Stimulated activated CD4-positive, alpha-beta T cell treated with anti-CD3 and anti-CD28 coated beads, Interleukin-2, amount 100 ng/mL, for 4 hours (primary cell): ENCODE measurements around the gene KIAA0232.

ENCODE experiments used
- DNase-seq: peaks from one replicate; pipeline ENCODE4 v3.0.0-alpha.2; 2020; ENCODE audit warnings: low read depth

The KIAA0232 gene

DNA sequence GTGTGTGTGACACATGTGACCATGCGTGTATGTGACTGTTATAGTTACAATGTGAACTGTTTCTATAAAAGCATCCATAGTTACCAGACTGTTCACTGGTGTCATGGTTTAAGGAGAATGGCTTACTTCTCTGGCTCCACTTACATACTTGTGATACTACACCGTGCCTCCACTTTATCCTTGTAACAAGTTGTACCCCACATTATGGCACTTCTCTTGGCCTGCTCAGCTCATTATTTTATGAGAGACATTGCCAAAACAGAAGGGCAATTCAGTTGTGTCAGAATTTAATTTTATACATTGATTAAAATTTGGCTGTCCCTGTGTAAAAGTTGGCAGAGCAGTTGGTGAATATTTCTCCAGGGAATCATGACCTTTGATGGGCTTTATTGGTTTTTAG lies 64.7 kb downstream of the KIAA0232 start:
- DNase-seq, result no peak

DNA sequence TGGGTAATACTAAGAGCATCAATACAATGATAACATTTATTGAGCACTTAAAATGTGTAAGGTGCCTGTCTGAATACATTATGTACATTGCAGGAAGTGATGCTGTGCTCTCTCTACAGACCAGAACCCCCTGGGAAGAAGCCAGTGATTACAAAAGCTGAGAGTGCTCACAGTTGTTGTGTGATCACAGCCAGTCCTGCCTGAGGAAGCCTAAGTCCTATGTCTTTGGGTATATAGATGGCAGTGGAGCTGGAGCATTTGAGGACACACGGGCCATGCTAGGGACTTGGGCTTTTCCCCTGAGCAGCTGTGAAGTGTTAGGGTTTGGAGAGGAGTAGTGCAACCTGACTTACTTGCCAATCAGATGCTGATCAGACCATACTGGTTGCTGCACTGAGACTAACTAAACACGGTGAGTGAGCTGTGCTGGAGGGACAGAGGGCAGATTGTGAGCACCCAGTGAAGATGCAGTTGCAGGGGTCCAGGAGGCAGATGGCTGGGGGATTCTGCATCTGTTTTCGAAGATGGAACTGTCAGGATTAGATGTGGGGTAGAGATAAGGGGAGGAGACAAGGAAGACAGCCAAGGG lies 66.3 kb downstream of the KIAA0232 start:
- DNase-seq, result no peak

DNA sequence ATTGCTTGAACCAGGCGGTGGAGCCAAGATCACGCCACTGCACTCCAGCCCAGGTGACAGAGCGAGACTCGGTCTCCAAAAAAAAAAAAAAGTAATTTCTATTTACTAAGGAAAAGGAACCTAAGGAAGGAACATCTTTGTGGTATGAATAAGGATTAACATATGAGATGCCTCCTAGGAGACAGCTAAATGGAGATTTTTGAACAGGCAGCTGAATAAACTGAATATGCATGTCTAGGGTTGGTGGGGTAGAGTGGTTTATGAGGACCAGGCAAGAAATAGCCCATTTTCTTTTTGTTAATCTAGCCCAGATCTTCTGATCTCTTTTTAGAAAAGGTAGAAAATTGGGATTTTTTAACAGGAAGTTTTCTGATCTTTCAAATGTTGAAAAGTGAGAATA lies 67.2 kb downstream of the KIAA0232 start:
- DNase-seq, result no peak

DNA sequence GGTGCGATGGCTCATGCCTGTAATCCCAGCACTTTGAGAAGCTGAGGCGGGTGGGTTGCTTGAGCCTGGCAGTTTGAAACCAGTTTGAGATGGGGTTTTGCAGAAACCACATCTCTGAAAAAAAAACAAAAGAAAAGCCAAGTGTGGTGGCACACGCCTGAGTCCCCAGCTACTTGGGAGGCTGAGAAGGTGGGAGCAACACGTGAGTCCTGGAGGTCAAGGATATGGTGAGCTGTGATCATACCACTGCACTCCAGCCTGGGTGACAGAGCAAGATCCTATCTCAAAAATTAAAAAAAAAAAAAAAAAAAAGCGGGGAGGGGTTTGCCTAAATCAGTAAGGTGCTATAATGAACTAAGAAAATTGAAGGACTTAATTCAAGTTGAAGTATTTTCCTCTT lies 68.9 kb downstream of the KIAA0232 start:
- DNase-seq, result no peak

DNA sequence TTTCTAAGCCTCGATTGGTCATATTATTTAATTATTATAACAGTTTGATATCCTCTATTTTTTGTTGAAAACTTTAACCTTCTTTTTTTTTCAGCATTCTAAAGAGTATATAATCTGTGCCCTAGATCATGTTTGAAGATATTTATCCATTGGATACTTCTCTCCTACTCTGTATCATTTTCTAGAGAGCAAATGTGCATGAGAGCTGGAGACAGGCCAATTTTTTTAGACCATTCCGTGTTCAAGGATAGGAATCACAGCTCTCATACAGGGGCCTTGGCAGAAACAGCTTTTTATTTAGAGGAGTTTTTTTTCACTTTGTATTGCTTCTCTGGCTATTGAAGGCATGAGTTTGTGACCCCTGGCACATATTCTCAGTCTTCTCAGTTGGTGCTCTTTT lies 69.4 kb downstream of the KIAA0232 start:
- no peak for DNase-seq

DNA sequence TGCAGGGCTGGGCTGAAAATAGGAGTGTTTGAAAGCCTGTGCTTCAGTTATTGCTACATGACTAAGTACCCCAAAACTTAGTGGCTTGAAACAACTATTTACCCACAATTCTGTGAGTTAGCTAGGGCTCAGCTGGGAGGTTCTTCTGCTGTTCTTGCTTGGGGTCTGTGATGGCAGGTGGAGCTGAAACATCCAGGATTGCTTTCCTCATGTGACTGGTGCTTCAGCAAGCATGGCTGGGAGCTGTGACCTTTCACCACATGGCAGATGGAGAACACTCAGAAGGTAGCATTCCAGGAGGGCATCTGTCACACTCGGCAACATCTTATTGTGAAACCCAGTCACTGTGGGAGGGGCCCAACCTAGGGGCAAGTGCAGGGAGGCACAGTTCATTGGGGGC lies 70.1 kb downstream of the KIAA0232 start:
- DNase-seq, result no peak

DNA sequence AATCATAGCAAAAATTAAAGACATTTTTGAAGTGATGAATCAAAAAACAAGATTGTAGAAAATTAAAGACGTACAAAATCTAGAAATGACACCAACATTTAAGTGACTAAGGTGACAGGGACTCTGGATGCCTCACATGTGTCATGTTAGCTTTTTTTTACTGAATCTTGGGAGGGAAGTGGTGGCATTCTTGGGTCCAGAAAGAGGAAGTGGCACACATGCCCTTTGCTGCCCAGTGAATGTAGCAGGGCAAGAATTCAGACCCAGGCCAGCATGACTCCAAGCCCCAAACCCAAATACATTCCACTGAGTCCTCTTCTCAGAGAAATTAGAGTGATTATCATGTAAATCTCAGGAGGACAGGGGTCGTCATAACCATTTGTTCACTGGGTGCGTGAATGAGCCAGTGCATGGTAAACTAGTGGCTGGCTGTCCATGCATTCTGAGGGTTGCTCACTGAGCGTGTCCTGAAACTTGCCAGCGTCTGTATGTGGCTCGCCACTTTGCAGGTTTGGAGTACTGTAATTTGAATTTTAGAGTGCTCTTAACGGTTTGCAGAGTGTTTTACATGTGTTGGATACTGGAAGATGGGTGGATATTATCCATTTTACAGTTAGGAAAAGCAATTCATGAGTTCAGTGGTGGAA lies 71.7 kb downstream of the KIAA0232 start:
- no peak for DNase-seq

DNA sequence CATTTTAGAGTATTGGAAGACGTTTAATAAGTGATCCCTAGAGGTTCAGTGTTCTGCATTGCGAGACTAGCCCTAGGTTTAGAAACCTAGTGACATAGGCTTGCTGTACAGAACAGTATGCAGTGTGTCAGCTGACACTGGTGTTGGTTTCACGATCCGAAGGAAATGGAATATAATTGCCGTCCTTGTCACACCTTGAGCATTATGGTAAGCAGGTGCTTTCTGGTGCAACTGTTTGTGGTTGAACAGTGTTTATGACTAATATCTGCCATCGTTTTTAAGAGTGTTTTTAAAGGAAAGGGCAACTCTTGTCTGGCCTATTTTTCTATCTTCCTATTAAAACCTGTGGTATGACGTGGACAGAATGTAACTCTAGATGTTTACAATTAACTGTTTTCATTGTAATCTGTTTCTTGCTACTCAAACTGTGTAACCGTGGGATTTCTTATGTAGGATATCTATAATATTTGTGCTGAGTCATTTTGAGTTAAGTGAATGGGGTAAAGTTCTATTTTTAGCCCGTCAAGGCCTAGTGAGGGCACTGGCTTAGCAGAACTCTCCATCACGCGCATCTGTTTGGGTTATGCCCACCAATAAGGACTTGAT lies 73.3 kb downstream of the KIAA0232 start:
- peak; percentile 14 for DNase-seq

DNA sequence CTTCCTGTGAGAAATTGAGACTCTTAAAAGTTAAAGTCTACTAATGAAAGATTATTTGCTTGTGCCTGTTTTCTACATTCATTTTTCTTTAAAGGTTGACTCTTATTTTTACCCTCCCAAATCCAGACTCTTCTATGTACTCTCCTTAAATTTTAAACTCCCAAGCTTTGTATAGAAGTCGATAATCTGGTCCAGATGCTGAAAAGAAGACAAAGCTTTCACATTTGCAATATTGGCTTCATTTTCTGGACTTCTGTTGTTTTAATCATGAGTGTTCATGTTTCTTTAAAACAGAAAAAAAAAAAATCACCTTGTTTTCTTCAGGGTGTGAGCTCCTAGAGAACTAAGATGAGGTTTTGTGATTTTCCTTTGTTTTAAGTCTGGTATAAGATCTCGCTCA lies 73.9 kb downstream of the KIAA0232 start:
- DNase-seq, result no peak

DNA sequence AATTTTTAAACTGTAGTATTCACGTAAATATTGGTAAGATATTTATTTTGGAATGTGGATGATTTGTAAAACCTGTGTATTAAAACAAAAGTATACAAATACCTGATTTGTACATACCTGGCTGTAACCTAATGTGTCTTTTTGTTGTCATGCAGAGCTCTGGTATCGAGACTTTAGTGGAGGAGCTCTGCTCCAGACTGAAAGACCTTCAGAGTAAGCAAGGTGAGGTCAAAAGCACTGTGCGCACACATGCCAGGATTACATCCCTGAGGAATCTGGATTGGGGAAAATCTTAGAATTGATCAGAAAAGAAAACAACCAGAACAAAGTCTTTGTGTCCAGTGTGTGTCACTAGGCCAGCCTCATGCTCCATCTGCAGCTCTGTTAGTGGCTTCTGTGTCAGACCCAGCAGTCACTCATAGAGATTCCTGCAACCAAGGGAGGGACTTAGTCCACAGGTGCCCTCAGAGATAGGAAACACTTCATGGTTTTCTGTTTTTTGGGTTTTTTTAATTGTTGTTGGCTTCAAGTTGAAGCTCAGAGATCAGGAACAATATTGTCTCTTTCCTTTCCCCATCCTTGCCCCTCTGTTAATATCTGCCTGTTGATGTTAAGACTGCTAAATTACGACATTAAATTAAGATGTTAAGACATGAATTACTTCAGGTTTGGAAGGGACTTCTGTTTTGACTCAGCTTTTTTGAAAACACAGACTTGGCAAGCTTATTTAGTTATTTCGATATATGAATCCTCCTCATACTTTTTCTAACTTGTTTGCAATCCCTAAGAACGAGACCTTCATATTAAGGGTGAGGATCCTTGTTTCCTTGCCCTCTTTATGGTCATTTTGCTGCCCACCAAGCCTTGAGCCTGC lies 74.7 kb downstream of the KIAA0232 start:
- no peak for DNase-seq

DNA sequence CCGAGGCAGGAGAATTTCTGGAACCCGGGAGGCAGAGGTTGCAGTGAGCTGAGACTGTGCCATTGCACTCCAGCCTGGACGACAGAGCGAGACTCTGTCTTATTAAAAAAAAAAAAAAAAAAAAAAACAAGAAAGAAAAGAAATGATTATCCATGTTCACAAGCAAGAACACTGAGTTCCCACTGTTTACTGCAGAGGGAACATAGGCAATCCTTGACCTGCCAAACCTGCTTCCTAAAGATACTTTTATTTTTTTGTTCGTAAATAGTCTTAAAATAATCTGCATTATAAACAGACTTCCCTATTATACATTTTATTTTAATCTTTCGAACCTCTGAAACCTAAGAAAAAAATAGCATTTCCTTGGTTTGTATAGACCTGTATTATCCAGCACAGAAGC lies 76.5 kb downstream of the KIAA0232 start:
- DNase-seq, result no peak

DNA sequence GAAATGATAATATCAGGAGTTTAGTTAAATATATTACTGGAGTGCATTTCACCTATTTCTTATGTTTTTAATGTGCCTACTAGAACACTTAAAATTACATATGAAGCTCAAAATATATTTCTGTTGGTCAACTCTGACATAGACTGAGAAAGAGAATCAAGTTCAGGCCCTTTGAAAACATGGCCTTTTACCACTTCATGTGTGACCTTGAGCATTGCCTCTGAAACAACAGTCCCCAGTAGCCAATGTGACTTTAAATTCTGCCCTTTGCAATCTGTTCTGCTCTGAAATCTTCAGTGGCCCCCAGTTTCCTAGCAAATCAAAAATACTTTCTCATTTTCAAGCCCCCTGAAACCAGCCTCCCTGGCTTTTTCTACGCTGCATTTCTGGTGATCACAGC lies 77.0 kb downstream of the KIAA0232 start:
- no peak for DNase-seq

DNA sequence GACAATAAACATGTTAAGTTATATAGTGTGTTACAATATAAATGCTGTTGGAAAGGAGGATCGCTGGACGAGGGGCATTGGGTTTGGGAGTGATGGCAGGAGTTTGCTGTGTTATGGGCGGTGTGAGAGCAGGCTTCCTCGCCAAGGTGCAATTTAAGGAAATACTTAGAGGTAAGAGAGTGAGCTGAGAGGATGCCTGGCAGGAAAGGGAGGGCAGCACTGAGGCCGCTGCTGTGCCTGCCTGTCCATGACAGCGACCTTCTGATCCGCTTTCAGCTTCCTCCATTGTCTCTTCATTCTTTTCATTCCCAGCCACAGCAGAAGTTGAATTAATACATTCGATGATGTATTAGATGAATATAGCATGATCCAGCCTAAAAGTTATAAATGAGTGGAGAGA lies 85.9 kb downstream of the KIAA0232 start:
- DNase-seq, result no peak

DNA sequence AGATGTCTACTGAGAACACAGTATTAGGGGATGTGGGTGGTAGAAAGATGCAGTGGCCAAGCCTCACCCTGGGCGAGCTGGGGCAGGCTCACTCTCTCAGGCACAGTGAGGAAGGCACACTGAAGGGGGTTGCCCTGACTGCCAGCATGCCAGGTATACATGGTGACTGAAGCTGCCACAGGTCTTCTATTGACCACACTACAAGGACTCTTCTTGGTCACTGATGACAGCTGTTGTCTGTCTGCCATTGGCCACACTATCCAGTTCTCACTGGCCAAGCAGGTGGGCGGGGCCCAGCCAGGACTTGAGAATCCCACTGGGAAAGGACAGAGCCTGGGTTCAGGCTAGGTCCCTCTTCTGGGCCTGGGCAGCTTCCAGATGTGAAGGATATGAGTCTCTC lies 87.4 kb downstream of the KIAA0232 start:
- no peak for DNase-seq

DNA sequence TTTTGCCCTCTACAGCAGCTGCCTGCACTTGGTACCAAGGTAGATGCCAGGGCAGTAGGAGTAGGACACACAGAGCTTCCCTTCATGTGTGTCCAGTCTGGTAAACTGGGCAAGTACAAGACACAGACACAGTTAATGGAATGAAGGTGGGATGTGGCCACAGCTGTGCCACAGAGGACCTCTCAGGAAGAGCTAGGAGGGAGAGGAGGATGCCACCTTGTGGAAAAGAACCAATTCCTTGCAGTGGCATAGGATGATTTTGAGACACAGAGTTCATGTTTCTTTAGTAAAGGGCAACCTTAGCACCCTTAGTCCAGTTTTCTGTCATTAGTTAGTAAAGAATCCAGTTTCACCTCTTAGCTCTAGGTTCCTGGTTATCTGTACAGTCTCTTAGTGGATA lies 90.8 kb downstream of the KIAA0232 start:
- no peak for DNase-seq

DNA sequence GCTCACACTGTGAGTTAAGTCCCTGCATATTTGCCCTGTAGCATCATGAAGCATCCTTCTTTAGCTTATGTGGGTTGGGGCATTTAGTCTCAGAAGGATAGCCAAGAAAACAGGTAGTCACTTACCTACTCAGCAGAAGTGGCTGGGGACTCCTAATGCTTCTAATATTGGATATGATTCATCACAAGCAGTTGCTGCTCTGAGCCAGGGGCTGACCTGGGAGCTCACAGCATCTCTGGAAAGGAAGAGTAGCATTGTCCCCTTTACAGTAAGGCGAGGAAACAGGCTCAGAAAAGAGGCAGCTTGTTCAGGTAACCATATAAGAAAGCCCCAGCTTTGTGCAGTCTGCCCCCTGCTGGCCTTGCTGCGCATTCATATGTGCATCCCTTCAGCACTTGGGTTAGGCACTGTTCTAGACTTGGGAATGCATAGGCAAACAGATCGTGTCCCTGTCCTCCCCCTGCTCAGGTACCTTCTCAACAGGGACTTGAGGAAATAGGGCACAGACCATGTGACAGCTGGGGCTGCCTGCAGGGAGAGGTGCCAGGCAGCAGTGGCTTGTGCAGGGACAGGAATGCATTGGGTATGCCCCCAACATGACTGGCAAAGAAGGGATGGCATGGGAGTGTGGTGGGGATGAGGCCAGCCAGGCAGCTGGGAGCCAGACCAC lies 91.4 kb downstream of the KIAA0232 start:
- DNase-seq, result peak; percentile 74

DNA sequence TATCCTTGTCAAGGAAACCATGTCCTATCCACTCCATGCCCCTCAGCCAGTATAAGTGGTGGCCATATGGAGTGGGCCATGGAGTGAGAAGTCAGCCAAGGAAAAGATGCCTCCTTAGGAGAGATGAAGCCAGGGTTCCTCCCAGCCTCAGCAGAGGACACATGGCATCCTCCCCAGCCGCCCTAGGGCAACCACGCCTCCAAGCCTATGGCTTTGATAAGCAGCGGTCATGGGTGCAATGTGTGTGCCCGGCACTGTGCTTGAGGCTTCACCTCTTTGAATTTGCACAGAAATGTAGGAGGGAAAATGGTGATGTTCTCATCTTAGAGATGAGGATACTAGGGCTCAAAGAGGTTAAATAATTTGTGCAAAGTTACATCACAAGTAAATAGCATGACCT lies 92.5 kb downstream of the KIAA0232 start:
- no peak for DNase-seq

DNA sequence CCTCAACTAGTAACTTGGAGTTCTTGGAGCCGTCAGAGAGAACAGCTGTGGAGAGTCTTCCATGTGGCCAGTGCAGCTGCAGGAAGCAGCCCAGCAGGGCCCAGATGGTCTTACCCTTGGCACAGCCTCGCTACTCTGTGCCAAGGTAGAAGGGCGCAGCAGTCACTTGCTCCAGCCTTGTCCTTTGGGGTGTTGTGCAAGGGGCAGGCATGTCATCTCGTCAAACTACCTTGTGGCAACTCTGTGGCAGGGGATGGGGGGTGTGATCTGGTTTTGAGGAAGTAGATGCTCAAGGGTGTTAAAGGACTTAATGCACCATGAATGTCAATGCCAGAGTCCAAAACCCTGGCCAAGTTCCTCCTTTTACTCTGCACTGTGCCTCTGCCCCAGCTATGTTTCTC lies 92.9 kb downstream of the KIAA0232 start:
- DNase-seq, result no peak

DNA sequence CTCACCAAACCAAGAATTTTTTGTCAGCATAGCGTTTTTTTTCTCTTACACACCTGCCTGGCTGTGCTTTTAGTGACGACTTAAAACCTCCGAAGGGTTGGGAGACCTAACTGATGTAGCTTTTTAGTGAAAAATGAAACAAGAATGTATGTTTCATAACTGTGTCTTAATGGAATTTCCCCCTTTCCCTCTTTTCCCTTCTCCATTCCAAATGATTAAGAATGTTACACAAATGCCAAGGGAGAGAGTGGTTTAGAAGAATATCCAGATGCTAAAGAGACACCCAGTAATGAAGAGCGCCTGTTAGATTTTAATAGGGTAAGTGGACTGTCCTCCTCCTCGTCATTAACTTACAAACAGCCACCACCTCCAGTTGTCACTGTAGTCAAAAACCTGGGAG lies 93.9 kb downstream of the KIAA0232 start:
- DNase-seq, result no peak

DNA sequence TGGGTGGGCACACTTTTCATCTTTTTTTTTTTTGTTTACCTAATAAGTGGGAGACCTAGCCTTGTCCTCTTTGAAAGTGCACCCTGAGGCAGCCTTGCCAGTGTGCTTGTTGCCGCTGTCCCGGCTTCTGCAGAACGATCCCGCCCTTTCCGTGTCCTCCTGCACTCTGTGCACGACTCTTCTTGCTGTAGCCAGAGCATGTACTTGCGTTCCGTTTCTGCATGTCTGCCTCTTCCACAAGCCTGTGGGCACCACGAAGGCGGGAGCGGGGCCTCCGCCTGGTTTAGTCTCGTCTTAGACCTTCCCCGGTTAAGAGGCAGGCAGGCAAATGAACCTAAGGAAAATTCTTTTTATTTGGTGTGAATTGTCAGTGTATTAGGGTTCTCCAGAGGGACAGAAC lies 94.5 kb downstream of the KIAA0232 start:
- no peak for DNase-seq

DNA sequence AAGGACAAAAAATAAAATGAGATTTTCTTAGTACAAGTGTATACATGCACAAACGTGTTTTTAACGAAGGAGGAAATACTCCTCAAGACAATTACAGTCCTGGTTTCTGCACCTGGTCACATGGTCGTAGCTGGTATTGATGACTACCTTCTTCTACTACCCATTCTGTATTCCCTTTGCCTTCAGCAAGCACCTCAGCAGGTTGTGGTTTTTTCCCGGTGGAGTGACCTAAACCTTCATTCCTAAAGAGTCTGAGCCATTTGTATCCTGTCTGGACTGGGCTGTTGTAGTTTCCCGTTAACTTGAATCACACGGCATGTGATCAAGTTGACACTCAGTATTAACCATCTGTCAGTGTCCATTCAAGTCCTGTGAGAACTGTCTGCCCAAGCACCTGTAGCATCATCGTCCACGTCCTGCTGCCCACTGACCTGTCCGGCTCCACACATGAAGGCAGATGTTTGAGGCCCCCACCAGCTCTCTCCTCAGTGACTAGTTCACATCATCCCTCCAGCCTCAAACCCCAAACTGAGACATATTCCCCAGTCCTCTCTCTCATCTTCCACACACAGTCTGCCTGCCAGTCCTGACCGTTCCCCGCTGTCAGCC lies 96.0 kb downstream of the KIAA0232 start:
- no peak for DNase-seq

DNA sequence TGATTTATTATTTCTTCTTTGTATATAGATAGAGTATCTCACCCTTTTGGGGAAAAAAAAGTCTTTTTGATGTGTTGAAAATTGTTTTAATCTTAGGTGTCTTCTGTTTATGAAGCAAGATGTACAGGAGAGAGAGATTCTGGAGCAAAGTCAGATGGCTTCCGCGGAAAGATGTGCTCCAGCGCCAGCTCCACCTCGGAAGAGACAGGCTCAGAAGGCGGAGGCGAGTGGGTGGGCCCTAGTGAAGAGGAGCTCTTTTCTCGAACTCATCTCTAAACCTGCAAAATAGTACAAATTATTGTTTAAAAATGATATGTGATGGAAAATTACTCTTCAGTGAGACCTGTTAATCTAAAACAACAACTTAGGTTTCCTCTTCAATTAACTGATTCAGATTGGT lies 98.2 kb downstream of the KIAA0232 start:
- DNase-seq, result no peak
